GM18873 (cell line): ENCODE measurements around the gene PEX13.
"Not testable (repeated sequence)": the region's sequence is repeated elsewhere in the genome, so short reads cannot be mapped to it uniquely, and the experiment has no call there.

Experiments
- ATAC-seq: cut with Tn5 transposase; IDR thresholded peaks from one replicate; pipeline ENCODE4 v1.9.1; 2021; ENCODE audit warnings: mild to moderate bottlenecking, moderate library complexity, moderate number of reproducible peaks; ENCODE audit not compliant: unreplicated experiment, low FRiP score

PEX13 gene

GRCh38 chr2:61006486-61007105 is 10.9 kb upstream of the PEX13 start:
- no peak for ATAC-seq

GRCh38 chr2:61009355-61009754 is 8.2 kb upstream of the PEX13 start:
- no peak for ATAC-seq

- no peak for ATAC-seq
These were observed 5.8 kb upstream of the PEX13 start for GRCh38 chr2:61011678-61012077.

- not testable (repeated sequence) for ATAC-seq
These were observed 5.2 kb upstream of the PEX13 start for GRCh38 chr2:61012303-61012702.

GRCh38 chr2:61013382-61013781 is 4.1 kb upstream of the PEX13 start:
- no peak for ATAC-seq

GRCh38 chr2:61014763-61015162 is 2.8 kb upstream of the PEX13 start:
- no peak for ATAC-seq

- ATAC-seq = no peak
These were observed 1.5 kb upstream of the PEX13 start for GRCh38 chr2:61015976-61016375.

- peak; percentile 11 for ATAC-seq
These were observed 1.0 kb upstream of the PEX13 start for GRCh38 chr2:61016392-61017002.

- ATAC-seq = peak; percentile 61
These were observed 441 bp upstream of the PEX13 start for GRCh38 chr2:61017003-61017555.

GRCh38 chr2:61018318-61018755 is 817 bp downstream of the PEX13 start:
- ATAC-seq = no peak

GRCh38 chr2:61018798-61019197 is 1.3 kb downstream of the PEX13 start:
- ATAC-seq = no peak

GRCh38 chr2:61021228-61021660 is 3.7 kb downstream of the PEX13 start:
- ATAC-seq = no peak

GRCh38 chr2:61023670-61024069 is 6.2 kb downstream of the PEX13 start:
- ATAC-seq = no peak

- ATAC-seq = no peak
These were observed 12.0 kb downstream of the PEX13 start for GRCh38 chr2:61029533-61029932.

GRCh38 chr2:61034592-61034991 is 17.1 kb downstream of the PEX13 start:
- not testable (repeated sequence) for ATAC-seq

GRCh38 chr2:61036643-61037042 is 19.1 kb downstream of the PEX13 start:
- not testable (repeated sequence) for ATAC-seq

- ATAC-seq = no peak
These were observed 25.3 kb downstream of the PEX13 start for GRCh38 chr2:61042807-61043206.

GRCh38 chr2:61044636-61045035 is 27.1 kb downstream of the PEX13 start:
- ATAC-seq = no peak

- no peak for ATAC-seq
These were observed 27.7 kb downstream of the PEX13 start for GRCh38 chr2:61045226-61045625.

- ATAC-seq = no peak
These were observed 28.5 kb downstream of the PEX13 start for GRCh38 chr2:61045999-61046398.

- ATAC-seq = no peak
These were observed 38.0 kb downstream of the PEX13 start for GRCh38 chr2:61055557-61055956.

- no peak for ATAC-seq
These were observed 40.0 kb downstream of the PEX13 start for GRCh38 chr2:61057562-61057961.
